ENCODE measurements around the gene MAP3K5. TPM values are rescaled to one million over a fixed set of nuclear protein-coding genes. Genes with fewer than 3 reads are reported as not detected.

The MAP3K5 gene
- total RNA-seq, 6 donors from 2014 or later = 26.4 to 45.1 (median 41.8) TPM

DNA sequence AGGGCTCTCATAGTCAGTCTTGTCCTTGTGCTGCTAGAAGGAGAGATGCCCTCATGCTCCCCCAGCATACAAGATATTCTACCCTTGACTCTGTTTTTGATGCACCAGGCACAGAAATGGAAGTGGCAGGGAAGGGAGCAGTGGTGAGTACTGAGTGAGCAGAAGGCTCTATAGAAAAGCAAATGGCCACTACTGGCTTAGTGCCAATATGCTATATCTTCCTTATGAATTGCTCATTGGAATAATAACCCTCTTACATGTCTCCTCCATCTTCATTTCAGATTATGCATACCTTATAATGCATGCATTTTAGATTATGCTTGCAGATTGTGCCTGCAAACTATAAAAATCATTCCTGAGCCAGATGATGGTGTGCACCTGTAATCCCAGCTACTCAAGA lies 82.8 kb downstream of the MAP3K5 start:
- no peak overlapping the region for H3K4me3 ChIP-seq
- no peak overlapping the region for H3K27ac ChIP-seq
- no peak for DNase-seq
- ATAC-seq (ENCODE audit: low FRiP score in 2 of 2) = no peak
- H3K36me3 ChIP-seq = no peaks in the 10 kb centered on the region
- H3K27me3 ChIP-seq = no peaks in the 10 kb centered on the region
- TF ChIP-seq, protein P1, sequence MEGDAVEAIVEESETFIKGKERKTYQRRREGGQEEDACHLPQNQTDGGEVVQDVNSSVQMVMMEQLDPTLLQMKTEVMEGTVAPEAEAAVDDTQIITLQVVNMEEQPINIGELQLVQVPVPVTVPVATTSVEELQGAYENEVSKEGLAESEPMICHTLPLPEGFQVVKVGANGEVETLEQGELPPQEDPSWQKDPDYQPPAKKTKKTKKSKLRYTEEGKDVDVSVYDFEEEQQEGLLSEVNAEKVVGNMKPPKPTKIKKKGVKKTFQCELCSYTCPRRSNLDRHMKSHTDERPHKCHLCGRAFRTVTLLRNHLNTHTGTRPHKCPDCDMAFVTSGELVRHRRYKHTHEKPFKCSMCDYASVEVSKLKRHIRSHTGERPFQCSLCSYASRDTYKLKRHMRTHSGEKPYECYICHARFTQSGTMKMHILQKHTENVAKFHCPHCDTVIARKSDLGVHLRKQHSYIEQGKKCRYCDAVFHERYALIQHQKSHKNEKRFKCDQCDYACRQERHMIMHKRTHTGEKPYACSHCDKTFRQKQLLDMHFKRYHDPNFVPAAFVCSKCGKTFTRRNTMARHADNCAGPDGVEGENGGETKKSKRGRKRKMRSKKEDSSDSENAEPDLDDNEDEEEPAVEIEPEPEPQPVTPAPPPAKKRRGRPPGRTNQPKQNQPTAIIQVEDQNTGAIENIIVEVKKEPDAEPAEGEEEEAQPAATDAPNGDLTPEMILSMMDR (IDR thresholded peaks at IDR 0.05) = no peak
- TF ChIP-seq POLR2AphosphoS5 (IDR thresholded peaks at IDR 0.05) (no peak), EP300 (IDR thresholded peaks at IDR 0.05) (no peak), POLR2A (IDR thresholded peaks at IDR 0.05) (no peak)
- no peaks in the 10 kb centered on the region for H3K4me1 ChIP-seq
- H3K9me3 ChIP-seq = no peaks in the 10 kb centered on the region

DNA sequence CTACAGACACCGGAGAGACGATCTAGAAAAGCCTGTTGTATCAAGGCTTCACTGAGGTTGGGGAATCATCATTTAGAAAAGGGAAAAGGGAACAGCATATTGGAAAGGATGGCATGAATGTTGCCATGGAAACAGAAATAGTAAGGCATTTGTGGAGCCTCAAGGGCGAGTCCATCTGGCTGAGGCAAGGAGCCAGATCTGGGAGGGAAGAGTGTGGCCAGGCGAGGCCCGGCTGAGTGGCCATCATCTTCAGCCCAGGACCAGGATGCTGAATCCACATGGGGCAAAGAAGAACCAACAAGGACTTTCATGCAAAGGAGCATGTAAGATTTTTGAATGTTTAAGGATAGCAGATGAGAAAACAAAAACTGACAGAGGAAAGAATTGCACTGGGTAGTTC lies 85.8 kb downstream of the MAP3K5 start:
- ATAC-seq (ENCODE audit: low FRiP score in 2 of 2) = no peak

DNA sequence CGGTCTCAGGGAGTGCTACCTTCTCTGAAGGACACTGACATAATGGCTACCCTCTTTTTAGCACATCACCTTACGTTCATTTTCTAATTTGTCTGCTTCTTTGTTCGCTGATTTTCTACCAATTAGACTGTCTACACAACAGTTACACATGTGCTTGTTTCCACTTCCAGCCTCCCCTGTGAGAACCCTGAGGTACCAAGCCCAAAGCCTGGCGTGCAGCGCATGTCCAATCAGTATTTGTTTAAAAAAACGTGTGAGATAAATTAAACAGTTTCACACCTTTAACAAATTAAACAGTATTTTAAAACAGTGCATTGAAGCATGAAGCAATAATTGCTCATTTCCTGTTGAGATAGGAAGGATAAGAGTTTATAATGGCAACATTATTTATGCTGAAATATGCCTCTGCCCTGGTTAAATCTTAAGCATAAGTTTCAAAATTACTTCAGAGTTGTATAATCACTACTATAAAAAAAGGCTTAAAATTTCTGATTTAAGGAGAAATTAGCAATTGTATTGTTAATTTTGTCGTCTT lies 88.9 kb downstream of the MAP3K5 start:
- ATAC-seq (ENCODE audit: low FRiP score in 2 of 2) = no peak

More for the DNA sequence above, 85.8 kb downstream of the MAP3K5 start:
- Histone ChIP-seq H3K9me3 (no peaks in the 10 kb centered on the region), H3K27ac (no peak overlapping the region), H3K4me1 (peaks cover 0 to 5% (median 0%) of the 10 kb centered on the region in 4 donors), H3K27me3 (no peaks in the 10 kb centered on the region), H3K36me3 (no peaks in the 10 kb centered on the region), H3K4me3 (no peak overlapping the region)
- peak in 1 of 2 donors; percentile 9 for DNase-seq
- TF ChIP-seq POLR2AphosphoS5 (IDR thresholded peaks at IDR 0.05) = no peak
- no peak for TF ChIP-seq EP300 (IDR thresholded peaks at IDR 0.05)
- no peak for TF ChIP-seq POLR2A (IDR thresholded peaks at IDR 0.05)
- TF ChIP-seq, protein P1 (IDR thresholded peaks at IDR 0.05) = no peak
- WGBS, 2 donors = 86 to 91% methylated on average over 5 of the region's 5 CpGs

GRCh38 chr6:136701045-136701444 lies 91.2 kb downstream of the MAP3K5 start:
- peaks cover 0 to 9% (median 0%) of the 10 kb centered on the region in 4 donors for H3K36me3 ChIP-seq
- H3K9me3 ChIP-seq = no peaks in the 10 kb centered on the region
- DNase-seq (no peak), ATAC-seq (ENCODE audit: low FRiP score in 2 of 2) (no peak)
- no peaks in the 10 kb centered on the region for H3K27me3 ChIP-seq
- H3K4me1 ChIP-seq = peaks cover under 1 to 19% (median 6%) of the 10 kb centered on the region in 4 donors
- TF ChIP-seq EP300 (IDR thresholded peaks at IDR 0.05) (no peak), POLR2A (IDR thresholded peaks at IDR 0.05) (no peak), POLR2AphosphoS5 (IDR thresholded peaks at IDR 0.05) (no peak)
- TF ChIP-seq, protein P1 (IDR thresholded peaks at IDR 0.05) = no peak
- no peak overlapping the region for H3K27ac ChIP-seq
- no peak overlapping the region for H3K4me3 ChIP-seq
- WGBS, 2 donors = 79 to 81% methylated on average over 3 of the region's 3 CpGs

More for the DNA sequence above, 88.9 kb downstream of the MAP3K5 start:
- Histone ChIP-seq H3K4me3 (no peak overlapping the region), H3K4me1 (peaks cover 0 to 9% (median 0%) of the 10 kb centered on the region in 4 donors), H3K27ac (no peak overlapping the region), H3K9me3 (no peaks in the 10 kb centered on the region), H3K27me3 (no peaks in the 10 kb centered on the region), H3K36me3 (no peaks in the 10 kb centered on the region)
- no peak for DNase-seq
- TF ChIP-seq POLR2AphosphoS5 (IDR thresholded peaks at IDR 0.05) = no peak
- TF ChIP-seq, protein P1 (IDR thresholded peaks at IDR 0.05) = no peak
- TF ChIP-seq POLR2A (IDR thresholded peaks at IDR 0.05) = no peak
- no peak for TF ChIP-seq EP300 (IDR thresholded peaks at IDR 0.05)
- 80 to 86% methylated on average over 7 of the region's 7 CpGs for WGBS, 2 donors

DNA sequence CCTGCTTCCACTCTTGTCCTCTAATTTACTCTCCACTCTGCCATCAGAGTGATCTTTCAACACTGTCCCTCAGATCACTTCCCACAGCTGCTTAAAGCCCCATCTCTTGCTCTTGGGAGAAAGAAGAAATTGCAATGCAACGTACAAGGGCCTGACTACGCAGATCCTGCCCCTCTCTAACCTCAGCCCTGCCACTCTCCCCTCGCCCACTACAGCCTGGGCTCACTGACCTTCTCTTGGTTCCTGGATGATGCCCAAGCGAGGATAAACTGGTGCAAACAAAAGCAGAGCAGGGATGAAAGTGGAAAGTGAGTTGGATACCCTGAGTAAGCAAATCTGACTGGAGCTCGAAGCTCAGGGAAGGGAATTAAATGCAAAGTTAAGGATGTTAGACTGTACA lies 92.9 kb downstream of the MAP3K5 start:
- no peak overlapping the region for H3K27ac ChIP-seq
- 82 to 86% methylated on average over 5 of the region's 5 CpGs for WGBS, 2 donors
- peaks cover 5 to 22% (median 12%) of the 10 kb centered on the region in 4 donors for H3K4me1 ChIP-seq
- no peak overlapping the region for H3K4me3 ChIP-seq
- H3K9me3 ChIP-seq = no peaks in the 10 kb centered on the region
- peaks cover 0 to 11% (median 2%) of the 10 kb centered on the region in 4 donors for H3K36me3 ChIP-seq
- no peaks in the 10 kb centered on the region for H3K27me3 ChIP-seq
- ATAC-seq (ENCODE audit: low FRiP score in 2 of 2) (no peak), DNase-seq (no peak)
- TF ChIP-seq POLR2A (IDR thresholded peaks at IDR 0.05) (no peak), EP300 (IDR thresholded peaks at IDR 0.05) (no peak), POLR2AphosphoS5 (IDR thresholded peaks at IDR 0.05) (no peak)
- TF ChIP-seq, protein P1 (IDR thresholded peaks at IDR 0.05) = no peak
